ENCODE results near the gene SMPD3. TPM values are rescaled to one million over a fixed set of nuclear protein-coding genes. Genes with fewer than 3 reads are reported as not detected.

Gene SMPD3
- total and polyA plus RNA-seq, 9 donors, result 0.40 to 31.4 (median 2.2) TPM

GRCh38 chr16:68378436-68379415, 69.6 kb downstream of the SMPD3 start:
- no peak for DNase-seq

GRCh38 chr16:68377667-68378393, 70.5 kb downstream of the SMPD3 start:
- intact Hi-C loops (cut with DNase I), result no loop called here
- WGBS, 3 donors, result 65 to 66% (median 66%) methylated on average over 11 of the region's 11 CpGs
- H3K9me3 ChIP-seq, result no peaks in the 10 kb centered on the region
- no peaks in the 10 kb centered on the region for H3K4me1 ChIP-seq (ENCODE audit: insufficient read depth)
- no peak overlapping the region for H3K4me3 ChIP-seq
- no peak for DNase-seq
- no peaks in the 10 kb centered on the region for H3K27me3 ChIP-seq
- TF ChIP-seq EP300 (IDR thresholded peaks at IDR 0.05) (no peak), POLR2A (IDR thresholded peaks at IDR 0.05) (no peak), CTCF (IDR thresholded peaks at IDR 0.05) (no peak)
- no peak overlapping the region for H3K27ac ChIP-seq
- H3K36me3 ChIP-seq, result no peaks in the 10 kb centered on the region

More at GRCh38 chr16:68378436-68379415, 69.6 kb downstream of the SMPD3 start:
- Histone ChIP-seq H3K27ac (no peak overlapping the region), H3K9me3 (no peaks in the 10 kb centered on the region), H3K27me3 (no peaks in the 10 kb centered on the region), H3K36me3 (no peaks in the 10 kb centered on the region), H3K4me1 (ENCODE audit: insufficient read depth) (no peaks in the 10 kb centered on the region), H3K4me3 (no peak overlapping the region)
- intact Hi-C loops (cut with DNase I), result loop anchor here in 1 of 4 donors (1.0 kb wide), 1 partner anchor 22 kb away; no protein-coding TSS in a partner anchor
- 82 to 91% (median 84%) methylated on average over 13 of the region's 13 CpGs for WGBS, 3 donors
- TF ChIP-seq POLR2A (IDR thresholded peaks at IDR 0.05), result no peak
- no peak for TF ChIP-seq CTCF (IDR thresholded peaks at IDR 0.05)
- no peak for TF ChIP-seq EP300 (IDR thresholded peaks at IDR 0.05)

GRCh38 chr16:68377221-68377620, 71.1 kb downstream of the SMPD3 start:
- WGBS, 3 donors, result 93 to 96% (median 95%) methylated on average over 6 to 7 of the region's 7 CpGs

More at GRCh38 chr16:68377221-68377620, 71.1 kb downstream of the SMPD3 start:
- no peak for TF ChIP-seq CTCF (IDR thresholded peaks at IDR 0.05)
- no peak for TF ChIP-seq EP300 (IDR thresholded peaks at IDR 0.05)
- TF ChIP-seq POLR2A (IDR thresholded peaks at IDR 0.05), result no peak
- intact Hi-C loops (cut with DNase I), result no loop called here
- no peak for DNase-seq
- H3K36me3 ChIP-seq, result no peaks in the 10 kb centered on the region
- no peak overlapping the region for H3K27ac ChIP-seq
- no peak overlapping the region for H3K4me3 ChIP-seq
- no peaks in the 10 kb centered on the region for H3K27me3 ChIP-seq
- no peaks in the 10 kb centered on the region for H3K4me1 ChIP-seq (ENCODE audit: insufficient read depth)
- H3K9me3 ChIP-seq, result no peaks in the 10 kb centered on the region
